Left renal cortex interstitium (tissue), 4 donors: ENCODE data around the gene CENPE. TPM values are rescaled to one million over a fixed set of nuclear protein-coding genes. Genes with fewer than 3 reads are reported as not detected.
"Not testable (repeated sequence)": the region's sequence is repeated elsewhere in the genome, so short reads cannot be mapped to it uniquely, and the experiment has no call there.

Experiments used
- DNase-seq, 4 donors: peaks; one replicate each; pipeline ENCODE4 v3.0.0-alpha.2; 2013; ENCODE audit warnings: low read depth in 4 of 4, low spot score in 2 of 4, missing footprints in 1 of 4
- polyA plus RNA-seq, 4 donors: library from polyadenylated mRNA; unstranded; fragments of 120-200 nt; gene quantifications; one replicate each; pipeline ENCODE4 v1.2.1, GENCODE V29; 2013; ENCODE audit not compliant: insufficient read length in 4 of 4

Gene CENPE
- polyA plus RNA-seq, result 10 to 100 TPM; 11.6 to 14.4 (median 12.7) TPM

- DNase-seq, result peak; percentile 85 to 87 (median 86)
These were observed at the start of gene CENPE for GRCh38 chr4:103198111-103198765. CENPE (minus strand) TSS chr4:103198343; CDS start chr4:103198319, 24 bp downstream.

- DNase-seq, result no peak
These were observed 46.1 kb upstream of the CENPE start for GRCh38 chr4:103244251-103244650.

- DNase-seq, result not testable (repeated sequence)
These were observed 32.8 kb upstream of the CENPE start for GRCh38 chr4:103230938-103231337.

- not testable (repeated sequence) for DNase-seq
These were observed 25.4 kb upstream of the CENPE start for GRCh38 chr4:103223556-103223955.

- DNase-seq, result no peak
These were observed 9.5 kb upstream of the CENPE start for GRCh38 chr4:103207673-103208072.

GRCh38 chr4:103204111-103204510 is 6.0 kb upstream of the CENPE start:
- no peak for DNase-seq

- no peak for DNase-seq
These were observed 3.6 kb upstream of the CENPE start for GRCh38 chr4:103201724-103202123.

- no peak for DNase-seq
These were observed 3.1 kb upstream of the CENPE start for GRCh38 chr4:103201253-103201652.

GRCh38 chr4:103199009-103199408 is 866 bp upstream of the CENPE start:
- no peak for DNase-seq

GRCh38 chr4:103197765-103198110 is 405 bp downstream of the CENPE start:
- DNase-seq, result no peak

- DNase-seq, result no peak
These were observed 4.7 kb downstream of the CENPE start for GRCh38 chr4:103193457-103193856.

- no peak for DNase-seq
These were observed 27.1 kb downstream of the CENPE start for GRCh38 chr4:103171006-103171405.

- DNase-seq, result not testable (repeated sequence)
These were observed 28.4 kb downstream of the CENPE start for GRCh38 chr4:103169750-103170149.

GRCh38 chr4:103168993-103169392 is 29.1 kb downstream of the CENPE start:
- DNase-seq, result no peak

- no peak for DNase-seq
These were observed 36.0 kb downstream of the CENPE start for GRCh38 chr4:103162176-103162575.

GRCh38 chr4:103158760-103159159 is 39.4 kb downstream of the CENPE start:
- no peak for DNase-seq

GRCh38 chr4:103156106-103156505 is 42.0 kb downstream of the CENPE start:
- DNase-seq, result no peak

GRCh38 chr4:103152381-103152780 is 45.8 kb downstream of the CENPE start:
- DNase-seq, result no peak

GRCh38 chr4:103150677-103151076 is 47.5 kb downstream of the CENPE start:
- DNase-seq, result no peak

GRCh38 chr4:103144926-103145325 is 53.2 kb downstream of the CENPE start:
- DNase-seq, result no peak

- no peak for DNase-seq
These were observed 60.7 kb downstream of the CENPE start for GRCh38 chr4:103137446-103137827.

- no peak for DNase-seq
These were observed 61.3 kb downstream of the CENPE start for GRCh38 chr4:103136671-103137445.
